DND-41 (cell line): Measurements from ENCODE around the gene OCA2.

Source experiments
- ATAC-seq: fragments of 200-7000 bp; cut with Tn5 transposase; 3 replicates; pipeline ENCODE4 v1.9.1; 2021; ENCODE audit warnings: low read depth; ENCODE audit not compliant: insufficient read depth
- DNase-seq: peaks from one replicate; pipeline ENCODE4 v3.0.0-alpha.2; 2020
- H2AFZ ChIP-seq: 2 replicates; pipeline ENCODE4 v1.6.0; 2012; ENCODE audit warnings: low read depth, low read length
- H3K27ac ChIP-seq: 2 replicates; pipeline ENCODE4 v1.5.1; 2012; ENCODE audit warnings: low read length, inconsistent platforms
- H3K27me3 ChIP-seq: fragments of 200-600 bp; sonication (generic); 2 replicates; pipeline ENCODE4 v1.6.0; 2012; ENCODE audit warnings: low read length, mild to moderate bottlenecking, inconsistent platforms; ENCODE audit not compliant: insufficient read depth, poor library complexity
- H3K36me3 ChIP-seq: 2 replicates; pipeline ENCODE4 v1.5.1; 2012; ENCODE audit warnings: low read length, inconsistent platforms; ENCODE audit not compliant: insufficient read depth
- H3K4me1 ChIP-seq: 2 replicates; pipeline ENCODE4 v1.5.1; 2012; ENCODE audit warnings: mild to moderate bottlenecking, low read length; ENCODE audit not compliant: insufficient read depth
- H3K4me2 ChIP-seq: 2 replicates; pipeline ENCODE4 v1.6.0; 2012; ENCODE audit warnings: mild to moderate bottlenecking, moderate library complexity, low read length, inconsistent platforms; ENCODE audit not compliant: insufficient read depth
- H3K4me3 ChIP-seq, 2 experiments: fragments of 200-600 bp in 1 of 2; shearing (Covaris generic) in 1 of 2; 2 replicates each; pipeline ENCODE4 v1.5.1; 2012 to 2016; ENCODE audit warnings: inconsistent platforms in 2 of 2, low read length in 2 of 2, mild to moderate bottlenecking in 2 of 2, low read depth in 1 of 2, moderate library complexity in 1 of 2
- H3K79me2 ChIP-seq: 2 replicates; pipeline ENCODE4 v1.6.0; 2012; ENCODE audit warnings: low read length, inconsistent platforms; ENCODE audit not compliant: insufficient read depth
- H3K9ac ChIP-seq: 2 replicates; pipeline ENCODE4 v1.6.0; 2012; ENCODE audit warnings: low read depth, mild to moderate bottlenecking, inconsistent platforms, low read length, moderate library complexity
- H3K9me3 ChIP-seq: 2 replicates; pipeline ENCODE4 v1.5.1; 2012; ENCODE audit warnings: low read length, moderate library complexity, mild to moderate bottlenecking, inconsistent platforms; ENCODE audit not compliant: insufficient read depth, severe bottlenecking
- H4K20me1 ChIP-seq: 2 replicates; pipeline ENCODE4 v1.6.0; 2012; ENCODE audit warnings: low read length; ENCODE audit not compliant: insufficient read depth
- CTCF ChIP-seq: IDR thresholded peaks from 2 replicates; pipeline ENCODE4 v1.5.1; 2012; ENCODE audit warnings: borderline replicate concordance, low read length, moderate library complexity, mild to moderate bottlenecking; ENCODE audit not compliant: poor library complexity, severe bottlenecking; ENCODE audit errors: extremely low read depth
- EZH2 ChIP-seq: IDR thresholded peaks from 3 replicates; pipeline ENCODE4 v1.6.1; 2012; ENCODE audit warnings: borderline replicate concordance, low read depth, mild to moderate bottlenecking, moderate library complexity, low read length, inconsistent platforms; ENCODE audit not compliant: severe bottlenecking

The OCA2 gene

GRCh38 chr15:27763514-27763913 is 335.6 kb downstream of the OCA2 start:
- TF ChIP-seq EZH2 (no peak), CTCF (no peak)
- Histone ChIP-seq H3K4me1 (no peaks in the 10 kb centered on the region), H3K9me3 (no peaks in the 10 kb centered on the region), H2AFZ (no peak overlapping the region), H3K27me3 (no peaks in the 10 kb centered on the region), H3K4me2 (no peak overlapping the region), H3K79me2 (no peaks in the 10 kb centered on the region), H3K36me3 (no peaks in the 10 kb centered on the region), H3K27ac (no peak overlapping the region), H4K20me1 (no peaks in the 10 kb centered on the region), H3K9ac (no peak overlapping the region), H3K4me3 (no peak overlapping the region)
- ATAC-seq = no peak
- no peak for DNase-seq

GRCh38 chr15:27762471-27762870 is 336.6 kb downstream of the OCA2 start:
- H3K9ac ChIP-seq = no peak overlapping the region
- no peak overlapping the region for H3K4me2 ChIP-seq
- TF ChIP-seq CTCF (no peak), EZH2 (no peak)
- no peaks in the 10 kb centered on the region for H3K4me1 ChIP-seq
- H4K20me1 ChIP-seq = no peaks in the 10 kb centered on the region
- no peak overlapping the region for H2AFZ ChIP-seq
- no peaks in the 10 kb centered on the region for H3K27me3 ChIP-seq
- ATAC-seq (no peak), DNase-seq (no peak)
- no peaks in the 10 kb centered on the region for H3K79me2 ChIP-seq
- no peak overlapping the region for H3K4me3 ChIP-seq
- H3K27ac ChIP-seq = no peak overlapping the region
- H3K36me3 ChIP-seq = no peaks in the 10 kb centered on the region
- no peaks in the 10 kb centered on the region for H3K9me3 ChIP-seq

- no peaks in the 10 kb centered on the region for H3K79me2 ChIP-seq
- no peaks in the 10 kb centered on the region for H4K20me1 ChIP-seq
- no peak overlapping the region for H3K4me3 ChIP-seq
- peaks cover 2% of the 10 kb centered on the region for H3K9me3 ChIP-seq
- DNase-seq (no peak), ATAC-seq (no peak)
- H3K4me1 ChIP-seq = no peaks in the 10 kb centered on the region
- H3K36me3 ChIP-seq = no peaks in the 10 kb centered on the region
- no peak overlapping the region for H3K4me2 ChIP-seq
- no peak overlapping the region for H3K9ac ChIP-seq
- H3K27me3 ChIP-seq = no peaks in the 10 kb centered on the region
- no peak for TF ChIP-seq EZH2
- TF ChIP-seq CTCF = no peak
- H2AFZ ChIP-seq = no peak overlapping the region
- no peak overlapping the region for H3K27ac ChIP-seq
These were observed 342.1 kb downstream of the OCA2 start for GRCh38 chr15:27757052-27757451.

- no peak overlapping the region for H3K4me3 ChIP-seq
- no peaks in the 10 kb centered on the region for H3K36me3 ChIP-seq
- H4K20me1 ChIP-seq = no peaks in the 10 kb centered on the region
- TF ChIP-seq EZH2 = no peak
- no peak for TF ChIP-seq CTCF
- H3K4me2 ChIP-seq = no peak overlapping the region
- H3K27ac ChIP-seq = no peak overlapping the region
- H2AFZ ChIP-seq = no peak overlapping the region
- H3K9ac ChIP-seq = no peak overlapping the region
- peaks cover 2% of the 10 kb centered on the region for H3K9me3 ChIP-seq
- H3K79me2 ChIP-seq = no peaks in the 10 kb centered on the region
- DNase-seq (no peak), ATAC-seq (no peak)
- no peaks in the 10 kb centered on the region for H3K27me3 ChIP-seq
- H3K4me1 ChIP-seq = no peaks in the 10 kb centered on the region
These were observed 346.4 kb downstream of the OCA2 start for GRCh38 chr15:27752691-27753090.
